Ramos (cell line): Measurements from ENCODE around the gene UTP15.

Experiments
- in situ Hi-C: fragments of 300-500 bp; cut with MboI; formaldehyde crosslinking; loops from one replicate; pipeline ENCODE4 v1.14.3; 2022; ENCODE audit warnings: low sequenced_read_pairs; ENCODE audit not compliant: unreplicated experiment

Gene UTP15

GRCh38 chr5:73564018-73564417 is 1.5 kb upstream of the UTP15 start:
- in situ Hi-C loops = no loop called here

GRCh38 chr5:73564675-73565074 is 868 bp upstream of the UTP15 start:
- in situ Hi-C loops = no loop called here

- in situ Hi-C loops = no loop called here
These were observed 515 bp downstream of the UTP15 start for GRCh38 chr5:73565969-73566547.

- in situ Hi-C loops = no loop called here
These were observed 17.0 kb downstream of the UTP15 start for GRCh38 chr5:73582285-73583145.

- in situ Hi-C loops = no loop called here
These were observed 22.4 kb downstream of the UTP15 start for GRCh38 chr5:73587923-73588322.

GRCh38 chr5:73591102-73591695 is 25.7 kb downstream of the UTP15 start:
- in situ Hi-C loops = loop anchor here (5.0 kb wide), 1 partner anchor 201 kb away; no protein-coding TSS in a partner anchor

- in situ Hi-C loops = loop anchor here (5.0 kb wide), 1 partner anchor 200 kb away; no protein-coding TSS in a partner anchor
These were observed 26.4 kb downstream of the UTP15 start for GRCh38 chr5:73591698-73592501.

GRCh38 chr5:73592551-73592950 is 27.0 kb downstream of the UTP15 start:
- in situ Hi-C loops = loop anchor here (5.0 kb wide), 1 partner anchor 200 kb away; no protein-coding TSS in a partner anchor

GRCh38 chr5:73596705-73597328 is 31.3 kb downstream of the UTP15 start:
- in situ Hi-C loops = no loop called here

- in situ Hi-C loops = no loop called here
These were observed 33.8 kb downstream of the UTP15 start for GRCh38 chr5:73599380-73599779.

- in situ Hi-C loops = no loop called here
These were observed 38.5 kb downstream of the UTP15 start for GRCh38 chr5:73603998-73604397.

- in situ Hi-C loops = no loop called here
These were observed 39.9 kb downstream of the UTP15 start for GRCh38 chr5:73605223-73606087.

- in situ Hi-C loops = no loop called here
These were observed 40.7 kb downstream of the UTP15 start for GRCh38 chr5:73606206-73606753.

GRCh38 chr5:73607228-73607627 is 41.7 kb downstream of the UTP15 start:
- in situ Hi-C loops = no loop called here

GRCh38 chr5:73612799-73613198 is 47.3 kb downstream of the UTP15 start:
- in situ Hi-C loops = no loop called here

GRCh38 chr5:73615085-73615484 is 49.5 kb downstream of the UTP15 start:
- in situ Hi-C loops = no loop called here

GRCh38 chr5:73615947-73616346 is 50.4 kb downstream of the UTP15 start:
- in situ Hi-C loops = no loop called here

- in situ Hi-C loops = no loop called here
These were observed 52.2 kb downstream of the UTP15 start for GRCh38 chr5:73617510-73618279.
